Breast epithelium (tissue), 4 donors: ENCODE data around the gene LIPI. TPM values are rescaled to one million over a fixed set of nuclear protein-coding genes. Genes with fewer than 3 reads are reported as not detected.
"Not testable (repeated sequence)": the region's sequence is repeated elsewhere in the genome, so short reads cannot be mapped to it uniquely, and the experiment has no call there.

Experiments
- DNase-seq, 2 donors: peaks; one replicate each; pipeline ENCODE4 v3.0.0-alpha.2; 2019; ENCODE audit warnings: low spot score in 2 of 2
- H3K27ac ChIP-seq, 2 donors: fragments of 200-600 bp; sonication (generic) in 1 of 2; one replicate each; pipeline ENCODE4 v1.5.1; 2016 to 2019; ENCODE audit warnings: mild to moderate bottlenecking in 1 of 2
- H3K27me3 ChIP-seq, 2 donors: fragments of 200-600 bp; sonication (generic) in 1 of 2; one replicate each; pipeline versions ENCODE4 v1.5.1 to v1.6.0; 2017 to 2019; ENCODE audit warnings: control low read depth in 1 of 2, mild to moderate bottlenecking in 1 of 2
- H3K36me3 ChIP-seq: fragments of 200-600 bp; one replicate; pipeline ENCODE4 v1.5.1; 2019
- H3K4me1 ChIP-seq, 2 donors: fragments of 200-600 bp; sonication (generic); one replicate each; pipeline ENCODE4 v1.5.1; 2016 to 2019; ENCODE audit warnings: control low read depth in 1 of 2
- H3K4me3 ChIP-seq, 3 donors: fragments of 200-600 bp; sonication (generic); 1 replicate in 2 of 3; 2 replicates in 1 of 3; pipeline ENCODE4 v1.5.1; 2016 to 2019; ENCODE audit warnings: mild to moderate bottlenecking in 3 of 3, moderate library complexity in 2 of 3
- H3K9me3 ChIP-seq, 2 donors: fragments of 200-600 bp; sonication (generic) in 1 of 2; one replicate each; pipeline ENCODE4 v1.5.1; 2016 to 2019; ENCODE audit warnings: control low read depth in 1 of 2
- CTCF ChIP-seq, 3 donors: fragments of 450-650 bp; IDR thresholded peaks; one replicate each; pipeline ENCODE4 v1.5.1; 2016 to 2017; ENCODE audit warnings: antibody characterized with exemption in 3 of 3, mild to moderate bottlenecking in 3 of 3, moderate library complexity in 3 of 3
- POLR2A ChIP-seq: fragments of 450-650 bp; IDR thresholded peaks from one replicate; pipeline ENCODE4 v1.6.1; 2016; ENCODE audit warnings: antibody characterized with exemption, mild to moderate bottlenecking, moderate library complexity
- POLR2AphosphoS5 ChIP-seq, 3 donors: sonication (generic); formaldehyde crosslinking; IDR thresholded peaks; one replicate each; pipeline ENCODE4 v1.6.1; 2017; ENCODE audit warnings: antibody characterized with exemption in 3 of 3
- intact Hi-C: fragments of 100-400 bp; cut with DNase I; formaldehyde crosslinking; loops from one replicate; pipeline ENCODE4 v1.15.1; 2023; ENCODE audit warnings: low total_unique reads
- total RNA-seq, 3 donors: library from RNA; depleted of rRNA; stranded (reverse); fragments of >200 nt; gene quantifications; one replicate each; pipeline ENCODE4 v1.1.0, GENCODE V29; 2016

LIPI gene
- total RNA-seq, 3 donors from 2014 or later, result not detected

- H3K4me1 ChIP-seq, result no peaks in the 10 kb centered on the region
- intact Hi-C loops, result no loop called here
- no peak overlapping the region for H3K27ac ChIP-seq
- no peak overlapping the region for H3K4me3 ChIP-seq
- H3K27me3 ChIP-seq, result no peaks in the 10 kb centered on the region
- DNase-seq, result no peak
- H3K9me3 ChIP-seq, result peaks cover 0 to 5% of the 10 kb centered on the region in 2 donors
- no peaks in the 10 kb centered on the region for H3K36me3 ChIP-seq
- TF ChIP-seq POLR2A (no peak), CTCF (IDR thresholded peaks at IDR 0.05) (no peak), POLR2AphosphoS5 (IDR thresholded peaks at IDR 0.05) (no peak)
Observed at GRCh38 chr21:14071902-14072734, 138.6 kb downstream of the LIPI start.

- no peak for TF ChIP-seq POLR2AphosphoS5 (IDR thresholded peaks at IDR 0.05)
- no peak for TF ChIP-seq CTCF (IDR thresholded peaks at IDR 0.05)
- TF ChIP-seq POLR2A, result no peak
- H3K27me3 ChIP-seq, result no peaks in the 10 kb centered on the region
- H3K4me3 ChIP-seq, result no peak overlapping the region
- no peak overlapping the region for H3K27ac ChIP-seq
- H3K4me1 ChIP-seq, result no peaks in the 10 kb centered on the region
- H3K36me3 ChIP-seq, result no peaks in the 10 kb centered on the region
- intact Hi-C loops, result no loop called here
- peaks cover 0 to 5% of the 10 kb centered on the region in 2 donors for H3K9me3 ChIP-seq
- DNase-seq, result no peak
Observed at GRCh38 chr21:14070968-14071367, 139.8 kb downstream of the LIPI start.

DNA sequence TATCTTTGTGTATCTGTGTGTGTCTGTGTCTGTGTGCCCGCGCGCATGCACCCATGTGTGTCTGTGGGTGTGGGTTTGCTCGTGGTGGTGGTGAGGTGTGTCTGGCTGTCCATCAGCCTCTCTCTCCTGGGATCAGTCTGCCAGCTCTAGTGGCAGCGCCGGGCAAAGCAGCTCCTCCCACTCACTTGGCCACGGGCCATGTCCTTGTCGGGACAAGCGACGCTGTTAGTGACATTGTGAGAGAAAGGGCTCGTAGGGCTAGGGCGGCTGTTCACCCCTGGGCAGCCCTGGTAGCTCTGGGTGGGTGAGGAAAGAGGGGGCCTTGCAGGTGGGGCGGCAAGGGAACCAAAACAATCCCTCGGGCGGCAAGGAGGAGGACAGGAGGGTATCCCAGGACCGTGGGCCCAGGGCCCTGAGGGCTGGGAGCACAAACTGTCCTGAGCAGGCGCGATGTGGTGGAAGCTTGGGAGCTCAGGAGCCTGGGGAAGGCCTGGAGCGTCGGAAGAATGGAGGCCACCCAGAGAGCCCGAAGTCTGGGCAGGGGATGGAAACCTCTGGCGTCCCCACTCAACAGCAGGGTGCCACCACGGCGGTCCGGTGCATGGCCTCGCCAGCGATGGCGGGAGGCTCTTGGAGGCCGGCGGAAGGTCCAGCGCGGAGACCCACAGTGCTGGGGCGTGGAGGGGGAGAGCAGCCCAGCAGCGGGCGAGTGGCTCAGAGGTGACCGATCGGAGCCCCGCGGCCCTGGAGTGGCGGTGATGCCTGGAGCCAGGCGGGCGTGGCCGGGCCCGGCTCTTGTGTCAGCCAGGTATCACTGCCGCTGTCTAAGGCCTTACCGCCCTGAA lies 140.5 kb downstream of the LIPI start:
- H3K9me3 ChIP-seq, result peaks cover 0 to 5% of the 10 kb centered on the region in 2 donors
- intact Hi-C loops, result no loop called here
- DNase-seq, result no peak
- no peak overlapping the region for H3K27ac ChIP-seq
- H3K36me3 ChIP-seq, result no peaks in the 10 kb centered on the region
- no peaks in the 10 kb centered on the region for H3K27me3 ChIP-seq
- H3K4me3 ChIP-seq, result no peak overlapping the region
- no peaks in the 10 kb centered on the region for H3K4me1 ChIP-seq
- TF ChIP-seq CTCF (IDR thresholded peaks at IDR 0.05), result no peak

DNA sequence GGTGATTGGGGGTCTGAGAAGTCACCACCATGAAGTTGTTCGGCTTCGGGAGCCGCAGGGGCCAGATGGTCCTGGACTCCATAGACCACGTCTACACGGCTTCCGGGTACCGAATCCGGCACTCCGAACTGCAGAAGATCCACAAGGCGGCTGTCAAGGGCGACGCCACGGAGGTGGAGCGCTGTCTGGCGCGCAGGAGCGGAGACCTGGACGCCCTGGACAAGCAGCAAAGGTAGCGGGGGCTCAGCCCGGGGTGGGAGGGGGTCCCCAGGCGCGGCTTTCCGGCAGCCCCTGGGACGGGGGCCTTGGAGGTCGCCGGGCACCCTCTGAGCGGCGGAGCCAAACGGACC lies 146.5 kb downstream of the LIPI start:
- H3K27me3 ChIP-seq, result no peaks in the 10 kb centered on the region
- H3K36me3 ChIP-seq, result no peaks in the 10 kb centered on the region
- no peak for DNase-seq
- H3K9me3 ChIP-seq, result peaks cover 0 to 6% of the 10 kb centered on the region in 2 donors
- TF ChIP-seq POLR2A (no peak), CTCF (IDR thresholded peaks at IDR 0.05) (no peak), POLR2AphosphoS5 (IDR thresholded peaks at IDR 0.05) (no peak)
- intact Hi-C loops, result no loop called here
- H3K4me3 ChIP-seq, result peak overlapping the region in 1 of 3 donors; percentile 27
- H3K4me1 ChIP-seq, result no peaks in the 10 kb centered on the region
- H3K27ac ChIP-seq, result no peak overlapping the region

DNA sequence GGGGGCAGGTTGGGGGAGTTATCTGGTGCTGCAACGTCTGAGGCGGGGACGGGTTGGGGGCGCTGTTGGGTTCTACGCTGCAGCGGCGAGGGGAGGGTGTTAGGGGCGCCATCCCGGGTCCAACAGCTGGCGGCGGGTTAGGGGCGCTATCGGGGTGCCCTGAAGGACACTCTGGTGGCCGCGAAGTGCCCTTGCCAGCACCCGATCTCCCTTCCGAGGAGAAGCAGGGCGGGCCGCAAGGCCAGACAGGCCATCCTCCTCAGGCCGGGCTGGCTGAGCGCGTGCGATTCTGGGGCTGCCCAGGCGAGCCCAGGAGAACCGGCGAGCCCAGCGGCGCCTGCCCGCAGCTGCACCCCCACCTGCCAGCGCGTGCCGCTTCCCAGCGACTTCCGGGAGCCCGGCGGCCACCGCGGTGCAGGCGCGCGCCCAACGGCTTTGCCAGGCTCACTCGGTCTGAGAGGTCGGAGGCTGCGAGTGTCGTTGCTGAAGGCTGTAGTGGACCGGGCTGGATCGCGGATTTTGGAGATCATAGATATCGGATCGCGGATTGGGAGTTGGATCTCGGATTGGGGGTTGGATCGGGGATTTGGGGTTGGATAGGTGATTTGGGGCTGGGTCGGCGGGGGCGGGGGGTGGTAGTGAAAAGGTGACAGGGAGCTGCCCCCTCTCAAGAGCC lies 147.0 kb downstream of the LIPI start:
- H3K4me3 ChIP-seq, result peak overlapping the region in 1 of 3 donors; percentile 27
- H3K27me3 ChIP-seq, H3K36me3 ChIP-seq, DNase-seq, H3K27ac ChIP-seq, intact Hi-C loops, H3K9me3 ChIP-seq, H3K4me1 ChIP-seq: not testable (repeated sequence)

GRCh38 chr21:14062684-14063083 lies 148.1 kb downstream of the LIPI start:
- DNase-seq, H3K27me3 ChIP-seq, intact Hi-C loops, H3K27ac ChIP-seq, H3K4me3 ChIP-seq, H3K4me1 ChIP-seq, H3K36me3 ChIP-seq, H3K9me3 ChIP-seq: not testable (repeated sequence)

DNA sequence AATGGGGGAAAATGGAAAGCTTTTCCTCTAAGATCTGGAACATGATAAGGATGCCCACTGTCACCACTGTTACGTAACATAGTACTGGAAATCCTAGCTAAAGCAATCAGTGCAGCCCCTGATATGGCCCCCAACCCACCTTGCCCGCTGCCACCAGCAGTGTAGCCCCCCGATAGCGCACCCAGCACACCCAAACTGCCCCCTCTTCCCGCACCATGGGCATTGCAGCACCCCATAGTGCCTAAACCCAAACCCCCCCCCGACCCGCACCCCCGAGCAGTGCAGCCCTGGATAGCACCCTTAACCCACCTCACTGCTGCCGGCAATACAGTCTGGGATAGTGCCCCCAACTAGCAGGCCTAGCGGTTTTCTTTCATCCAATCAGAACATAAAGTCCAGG lies 148.9 kb downstream of the LIPI start:
- DNase-seq, H3K27me3 ChIP-seq, H3K36me3 ChIP-seq, H3K27ac ChIP-seq, H3K4me1 ChIP-seq, intact Hi-C loops, H3K4me3 ChIP-seq, H3K9me3 ChIP-seq: not testable (repeated sequence)

DNA sequence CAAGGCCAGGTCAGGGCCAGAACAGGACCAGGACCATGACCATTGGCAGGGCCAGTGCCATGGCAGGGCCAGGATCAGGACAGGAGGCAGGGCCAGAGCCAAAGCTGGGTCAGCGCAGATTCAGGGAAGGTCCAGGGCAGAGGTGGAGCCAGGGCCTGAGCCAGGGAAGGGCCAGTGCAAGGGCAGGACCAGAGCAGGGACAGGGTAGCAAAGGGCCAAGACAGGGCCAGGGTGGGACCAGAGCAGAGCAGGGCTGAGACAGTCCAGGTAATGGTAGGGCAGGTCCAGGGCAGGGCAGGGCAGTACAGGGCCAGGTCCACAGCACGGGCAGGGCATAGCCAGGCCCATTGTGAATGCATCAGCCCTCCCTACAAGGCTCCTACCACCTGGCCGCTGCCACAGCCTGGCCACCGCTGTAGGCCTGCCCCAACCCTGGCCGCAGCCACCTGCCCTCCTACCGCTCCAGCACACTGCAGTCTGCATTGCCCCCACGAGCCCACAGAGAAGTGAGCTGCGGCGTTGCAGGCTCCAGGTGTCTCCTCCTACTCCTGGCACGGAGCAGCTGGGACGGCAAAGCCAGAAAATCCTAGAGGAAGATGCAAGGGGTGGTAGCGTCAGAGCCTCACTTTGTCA lies 151.6 kb downstream of the LIPI start:
- H3K27ac ChIP-seq, result peak overlapping the region in 1 of 2 donors; percentile 9

More for the DNA sequence above, 151.6 kb downstream of the LIPI start:
- H3K36me3 ChIP-seq, intact Hi-C loops, DNase-seq, H3K27me3 ChIP-seq, H3K4me3 ChIP-seq, H3K9me3 ChIP-seq, H3K4me1 ChIP-seq: not testable (repeated sequence)
